H1 (cell line): ENCODE results near the gene NOL4L.

Experiments used
- SIN3A ChIP-seq, 2 experiments: IDR thresholded peaks in 1 of 2; conservative IDR thresholded peaks in 1 of 2; 2 replicates each; pipeline ENCODE4 v1.6.1; 2011 to 2012; ENCODE audit warnings: low read length in 2 of 2, improper control_type of control experiment in 1 of 2, low read depth in 1 of 2, mild to moderate bottlenecking in 1 of 2
- TAF1 ChIP-seq: IDR thresholded peaks from 2 replicates; pipeline ENCODE4 v1.6.1; 2011; ENCODE audit warnings: mild to moderate bottlenecking, low read depth, low read length
- YY1 ChIP-seq: IDR thresholded peaks from 2 replicates; pipeline ENCODE4 v1.6.1; 2011; ENCODE audit warnings: low read depth, mild to moderate bottlenecking, low read length
- TF ChIP-seq, protein P1 (sequence below): IDR thresholded peaks from 2 replicates; pipeline ENCODE4 v1.6.1; 2012; ENCODE audit warnings: inconsistent platforms

GRCh38 chr20:32470940-32471339, 114.2 kb downstream of the NOL4L start:
- TF ChIP-seq, protein P1, sequence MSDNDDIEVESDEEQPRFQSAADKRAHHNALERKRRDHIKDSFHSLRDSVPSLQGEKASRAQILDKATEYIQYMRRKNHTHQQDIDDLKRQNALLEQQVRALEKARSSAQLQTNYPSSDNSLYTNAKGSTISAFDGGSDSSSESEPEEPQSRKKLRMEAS, result no peak
- TF ChIP-seq TAF1 (no peak), YY1 (no peak), SIN3A (conservative IDR thresholded peaks at IDR 0.05 in 1 of 2, IDR thresholded peaks at IDR 0.05 in 1 of 2; ENCODE audit: low read depth in 1 of 2, low read length in 2 of 2) (no peak)
